Fibroblast of villous mesenchyme (primary cell): Measurements from ENCODE around the gene CIBAR2. TPM values are rescaled to one million over a fixed set of nuclear protein-coding genes. Genes with fewer than 3 reads are reported as not detected.

Experiments
- DNase-seq: peaks from one replicate; pipeline ENCODE4 v3.0.0-alpha.2; 2010; ENCODE audit warnings: low read depth
- H3K4me3 ChIP-seq: 2 replicates; pipeline ENCODE4 v1.5.1; 2011; ENCODE audit warnings: low read depth, mild to moderate bottlenecking, low read length
- total RNA-seq: library from RNA; depleted of rRNA; stranded (reverse); fragments of >200 nt; gene quantifications from 2 replicates; pipeline ENCODE4 v1.2.3, GENCODE V29; 2012
- TF ChIP-seq, protein P1 (sequence below): IDR thresholded peaks from 2 replicates; pipeline ENCODE4 v1.5.1; 2012; ENCODE audit warnings: low read depth, mild to moderate bottlenecking, low read length; ENCODE audit not compliant: insufficient read depth

CIBAR2 gene
- total RNA-seq, 1 donor = not detected

- TF ChIP-seq, protein P1, sequence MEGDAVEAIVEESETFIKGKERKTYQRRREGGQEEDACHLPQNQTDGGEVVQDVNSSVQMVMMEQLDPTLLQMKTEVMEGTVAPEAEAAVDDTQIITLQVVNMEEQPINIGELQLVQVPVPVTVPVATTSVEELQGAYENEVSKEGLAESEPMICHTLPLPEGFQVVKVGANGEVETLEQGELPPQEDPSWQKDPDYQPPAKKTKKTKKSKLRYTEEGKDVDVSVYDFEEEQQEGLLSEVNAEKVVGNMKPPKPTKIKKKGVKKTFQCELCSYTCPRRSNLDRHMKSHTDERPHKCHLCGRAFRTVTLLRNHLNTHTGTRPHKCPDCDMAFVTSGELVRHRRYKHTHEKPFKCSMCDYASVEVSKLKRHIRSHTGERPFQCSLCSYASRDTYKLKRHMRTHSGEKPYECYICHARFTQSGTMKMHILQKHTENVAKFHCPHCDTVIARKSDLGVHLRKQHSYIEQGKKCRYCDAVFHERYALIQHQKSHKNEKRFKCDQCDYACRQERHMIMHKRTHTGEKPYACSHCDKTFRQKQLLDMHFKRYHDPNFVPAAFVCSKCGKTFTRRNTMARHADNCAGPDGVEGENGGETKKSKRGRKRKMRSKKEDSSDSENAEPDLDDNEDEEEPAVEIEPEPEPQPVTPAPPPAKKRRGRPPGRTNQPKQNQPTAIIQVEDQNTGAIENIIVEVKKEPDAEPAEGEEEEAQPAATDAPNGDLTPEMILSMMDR = no peak
These were observed 979 bp upstream of the CIBAR2 start for GRCh38 chr16:85113168-85113733.

DNA sequence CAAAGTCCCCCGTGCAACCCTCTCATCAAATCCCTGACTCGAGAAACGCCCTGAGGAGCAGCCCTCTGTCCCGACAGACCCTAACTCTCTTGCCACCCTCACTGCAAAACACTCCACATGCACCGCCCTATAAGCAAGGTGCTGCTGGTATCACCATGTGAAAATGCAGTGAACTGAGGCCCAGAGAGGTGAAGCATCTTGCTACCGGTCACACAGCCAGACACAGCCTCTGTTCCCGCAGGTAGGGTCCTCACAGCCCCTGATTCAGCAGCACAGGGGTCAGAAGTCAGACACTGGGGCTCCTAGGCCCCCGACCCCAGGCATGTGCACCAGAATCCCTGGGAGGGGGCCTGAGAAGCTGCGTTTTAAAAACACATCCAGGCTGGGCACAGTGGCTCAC lies 1.1 kb downstream of the CIBAR2 start:
- DNase-seq = no peak

More at GRCh38 chr16:85113168-85113733, 979 bp upstream of the CIBAR2 start:
- no peak overlapping the region for H3K4me3 ChIP-seq
- DNase-seq = no peak

DNA sequence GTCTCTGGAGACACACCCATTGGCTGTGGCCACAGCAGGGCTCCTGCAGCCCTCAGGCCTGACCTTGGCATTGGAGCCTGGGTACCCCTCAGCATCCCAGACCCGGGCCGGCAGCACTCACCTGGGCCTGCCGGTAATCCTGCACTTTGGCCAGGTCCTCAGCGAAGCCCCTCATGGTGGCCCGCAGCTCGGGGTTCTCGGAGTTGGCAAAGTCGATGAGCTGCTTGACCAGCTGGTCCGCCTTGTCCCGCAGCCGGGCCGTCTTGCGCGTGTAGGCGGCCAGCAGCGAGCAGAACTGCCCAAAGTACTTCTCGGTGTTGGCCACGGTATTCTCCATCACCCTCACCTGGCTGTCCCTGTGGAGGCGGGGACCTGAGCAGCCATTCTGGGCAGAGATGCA lies 2.2 kb downstream of the CIBAR2 start:
- TF ChIP-seq, protein P1 = no peak
- no peak for DNase-seq
- no peak overlapping the region for H3K4me3 ChIP-seq

More for the DNA sequence above, 1.1 kb downstream of the CIBAR2 start:
- no peak overlapping the region for H3K4me3 ChIP-seq
- TF ChIP-seq, protein P1 = no peak

- TF ChIP-seq, protein P1 = no peak
- no peak for DNase-seq
- no peak overlapping the region for H3K4me3 ChIP-seq
These were observed 4.7 kb downstream of the CIBAR2 start for GRCh38 chr16:85107532-85107931.

DNA sequence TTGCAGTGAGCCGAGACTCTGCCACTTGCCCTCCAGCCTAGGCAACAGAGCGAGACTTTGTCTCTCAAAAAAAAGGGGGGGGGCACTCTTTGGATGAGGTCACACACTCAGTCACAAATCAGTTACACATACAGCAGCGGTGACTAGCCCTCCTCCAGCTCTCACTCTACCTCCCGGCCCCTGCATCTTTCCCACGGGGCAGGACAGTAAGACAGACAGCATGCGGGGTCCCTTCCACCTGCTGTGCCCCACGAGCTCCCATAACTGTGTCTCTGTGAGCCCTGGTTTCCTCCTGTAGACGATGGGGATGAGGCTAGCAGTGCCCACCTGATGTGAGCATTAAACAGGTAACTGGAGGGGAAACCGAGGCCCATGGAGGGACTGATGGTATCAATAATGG lies 5.2 kb downstream of the CIBAR2 start:
- no peak overlapping the region for H3K4me3 ChIP-seq
- no peak for DNase-seq
- TF ChIP-seq, protein P1 = no peak

DNA sequence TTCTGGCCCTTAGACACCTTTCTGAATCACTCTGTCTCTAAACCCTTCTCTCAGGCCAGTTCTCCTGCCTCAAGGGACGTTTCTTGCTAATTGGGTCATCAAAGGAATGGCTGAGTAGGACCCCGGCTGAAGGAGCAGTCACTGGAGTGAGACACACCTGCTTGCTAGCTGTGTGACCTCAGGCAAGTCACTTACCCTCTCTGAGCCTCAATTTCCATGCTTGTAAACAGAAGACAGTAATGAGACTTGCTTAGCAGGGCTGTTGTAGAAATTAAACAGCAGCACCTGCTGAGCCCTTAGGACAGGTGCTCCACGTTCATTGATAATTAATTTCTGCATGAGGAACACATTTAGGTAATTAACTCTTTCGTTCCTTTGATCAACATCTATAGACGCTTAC lies 6.8 kb downstream of the CIBAR2 start:
- TF ChIP-seq, protein P1 = no peak
- no peak for DNase-seq
- H3K4me3 ChIP-seq = no peak overlapping the region

- no peak overlapping the region for H3K4me3 ChIP-seq
- TF ChIP-seq, protein P1 = no peak
- DNase-seq = no peak
These were observed 7.4 kb downstream of the CIBAR2 start for GRCh38 chr16:85104821-85105391.
